ENCODE data around the gene COL6A6. TPM values are rescaled to one million over a fixed set of nuclear protein-coding genes. Genes with fewer than 3 reads are reported as not detected.

COL6A6 gene
- total RNA-seq (112 TPM), polyA plus RNA-seq (ENCODE audit: insufficient read depth in 1 of 8, insufficient read length in 8 of 8, low replicate concordance in 1 of 8) (100 to 1,000 TPM in 5 of 8 donors, 10 to 100 TPM in 3; 88.7 to 145 (median 111) TPM)
- long read RNA-seq, donor 1, partial matches to known transcripts = 51 of 51 reads
- long read RNA-seq, donor 1, other reads (novel, unspliced or antisense) = 0 of 51 reads
- long read RNA-seq, donor 2 = 0 reads
- long read RNA-seq, donor 3, partial matches to known transcripts = 108 of 108 reads
- long read RNA-seq, donor 3, other reads (novel, unspliced or antisense) = 0 of 108 reads
- long read RNA-seq, donor 4, partial matches to known transcripts = 18 of 18 reads
- long read RNA-seq, donor 4, other reads (novel, unspliced or antisense) = 0 of 18 reads
- long read RNA-seq, donor 5, partial matches to known transcripts = 183 of 192 reads
- long read RNA-seq, donor 5, other reads (novel, unspliced or antisense) = 9 of 192 reads
- long read RNA-seq, donor 6, partial matches to known transcripts = 59 of 59 reads
- long read RNA-seq, donor 6, other reads (novel, unspliced or antisense) = 0 of 59 reads
- long read RNA-seq, donor 7, partial matches to known transcripts = 43 of 48 reads
- long read RNA-seq, donor 7, other reads (novel, unspliced or antisense) = 5 of 48 reads
- long read RNA-seq, donor 8, partial matches to known transcripts = 42 of 47 reads
- long read RNA-seq, donor 8, other reads (novel, unspliced or antisense) = 5 of 47 reads
- long read RNA-seq, donor 9, partial matches to known transcripts = 69 of 76 reads
- long read RNA-seq, donor 9, other reads (novel, unspliced or antisense) = 7 of 76 reads
- long read RNA-seq, donor 10, partial matches to known transcripts = 124 of 124 reads
- long read RNA-seq, donor 10, other reads (novel, unspliced or antisense) = 0 of 124 reads
- long read RNA-seq, donor 11, partial matches to known transcripts = 60 of 60 reads
- long read RNA-seq, donor 11, other reads (novel, unspliced or antisense) = 0 of 60 reads

GRCh38 chr3:130516645-130517512, at the start of gene COL6A6:
TSS of gene COL6A6 (plus strand) at chr3:130517177. CDS start at chr3:130560365, 43,188 bp downstream.
- Histone ChIP-seq H3K9me3 (replicated peaks; ENCODE audit: control insufficient read depth, low read depth, low read length) (peaks cover 2% of the 10 kb centered on the region), H3K27me3 (ENCODE audit: control insufficient read depth, insufficient read depth, low read length) (peaks cover 16% of the 10 kb centered on the region), H3K36me3 (ENCODE audit: control insufficient read depth, insufficient read depth, low read length) (no peaks in the 10 kb centered on the region), H3K27ac (ENCODE audit: low read length) (peak within 1 kb of the TSS; percentile 87), H3K4me3 (ENCODE audit: low read length) (peak within 1 kb of the TSS; percentile 71), H3K4me1 (ENCODE audit: control insufficient read depth, insufficient read depth, low read length) (peaks cover 3% of the 10 kb centered on the region)
- peak; percentile 67 for DNase-seq
- under 1% methylated on average over 41 of the region's 58 CpGs for WGBS (ENCODE audit: insufficient coverage)

GRCh38 chr3:130468311-130468710, 48.7 kb upstream of the COL6A6 start:
- Histone ChIP-seq H3K4me3 (ENCODE audit: low read length) (no peak overlapping the region), H3K27me3 (ENCODE audit: control insufficient read depth, insufficient read depth, low read length) (no peaks in the 10 kb centered on the region), H3K9me3 (replicated peaks; ENCODE audit: control insufficient read depth, low read depth, low read length) (no peaks in the 10 kb centered on the region), H3K27ac (ENCODE audit: low read length) (no peak overlapping the region), H3K4me1 (ENCODE audit: control insufficient read depth, insufficient read depth, low read length) (peaks cover 4% of the 10 kb centered on the region), H3K36me3 (ENCODE audit: control insufficient read depth, insufficient read depth, low read length) (no peaks in the 10 kb centered on the region)
- DNase-seq = no peak
- WGBS (ENCODE audit: insufficient coverage) = 100% methylated on average over 1 of the region's 1 CpG

DNA sequence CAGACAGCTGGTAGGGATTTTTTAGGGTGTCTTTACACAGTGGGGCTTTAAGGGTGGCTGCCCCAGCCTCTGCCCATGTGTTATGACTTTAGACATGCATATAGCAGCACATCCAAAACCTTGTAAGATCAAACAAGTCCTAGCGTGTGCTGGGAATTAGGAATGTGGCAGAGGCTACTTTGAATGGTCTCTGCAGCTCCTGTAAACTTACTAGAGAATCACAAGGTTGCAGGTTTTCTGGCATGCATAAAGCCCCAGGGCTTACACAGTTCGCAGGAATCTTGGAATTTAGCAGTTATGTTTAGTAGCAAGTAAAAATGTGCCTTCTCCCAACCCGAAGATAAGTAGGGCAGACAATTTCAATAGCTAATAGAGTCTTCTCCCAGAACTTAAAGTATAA, 46.9 kb upstream of the COL6A6 start:
- Histone ChIP-seq H3K36me3 (ENCODE audit: control insufficient read depth, insufficient read depth, low read length) (no peaks in the 10 kb centered on the region), H3K27ac (ENCODE audit: low read length) (no peak overlapping the region), H3K9me3 (replicated peaks; ENCODE audit: control insufficient read depth, low read depth, low read length) (no peaks in the 10 kb centered on the region), H3K4me1 (ENCODE audit: control insufficient read depth, insufficient read depth, low read length) (peaks cover 4% of the 10 kb centered on the region), H3K27me3 (ENCODE audit: control insufficient read depth, insufficient read depth, low read length) (no peaks in the 10 kb centered on the region), H3K4me3 (ENCODE audit: low read length) (no peak overlapping the region)
- peak; percentile 67 for DNase-seq
- WGBS (ENCODE audit: insufficient coverage) = no CpG with 5 or more reads among the region's 3 CpGs

- 100% methylated on average over 1 of the region's 2 CpGs for whole genome bisulfite sequencing (ENCODE audit: insufficient coverage)
- Histone ChIP-seq H3K27me3 (ENCODE audit: control insufficient read depth, insufficient read depth, low read length) (no peaks in the 10 kb centered on the region), H3K4me1 (ENCODE audit: control insufficient read depth, insufficient read depth, low read length) (peaks cover 4% of the 10 kb centered on the region), H3K27ac (ENCODE audit: low read length) (no peak overlapping the region), H3K36me3 (ENCODE audit: control insufficient read depth, insufficient read depth, low read length) (no peaks in the 10 kb centered on the region), H3K4me3 (ENCODE audit: low read length) (no peak overlapping the region), H3K9me3 (replicated peaks; ENCODE audit: control insufficient read depth, low read depth, low read length) (no peaks in the 10 kb centered on the region)
- DNase-seq = no peak
Measured at GRCh38 chr3:130473416-130473815, 43.6 kb upstream of the COL6A6 start.

DNA sequence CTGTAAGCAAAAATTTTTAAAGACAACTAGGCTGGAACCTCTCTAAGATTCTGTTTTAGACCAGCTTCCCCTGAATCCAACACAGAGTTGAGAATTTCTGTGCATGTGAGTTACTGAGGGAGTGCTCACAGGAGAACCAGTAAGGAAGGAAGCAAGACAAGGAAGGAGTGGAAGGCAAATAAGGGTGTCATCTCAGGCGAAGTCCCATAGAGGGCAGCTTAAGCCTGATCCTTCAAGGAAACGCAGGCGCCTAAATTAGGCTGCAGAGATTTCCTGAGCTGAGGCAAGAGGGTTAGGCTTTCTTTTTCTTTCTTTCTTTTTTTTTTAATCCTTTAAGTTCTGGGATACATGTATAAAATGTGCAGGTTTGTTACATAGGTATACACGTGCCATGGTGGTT, 36.2 kb upstream of the COL6A6 start:
- no peaks in the 10 kb centered on the region for H3K4me1 ChIP-seq (ENCODE audit: control insufficient read depth, insufficient read depth, low read length)
- no peaks in the 10 kb centered on the region for H3K27me3 ChIP-seq (ENCODE audit: control insufficient read depth, insufficient read depth, low read length)
- H3K27ac ChIP-seq (ENCODE audit: low read length) = no peak overlapping the region
- DNase-seq = peak; percentile 93
- no CpG with 5 or more reads among the region's 4 CpGs for WGBS (ENCODE audit: insufficient coverage)
- no peaks in the 10 kb centered on the region for H3K9me3 ChIP-seq (replicated peaks; ENCODE audit: control insufficient read depth, low read depth, low read length)
- no peaks in the 10 kb centered on the region for H3K36me3 ChIP-seq (ENCODE audit: control insufficient read depth, insufficient read depth, low read length)
- no peak overlapping the region for H3K4me3 ChIP-seq (ENCODE audit: low read length)

DNA sequence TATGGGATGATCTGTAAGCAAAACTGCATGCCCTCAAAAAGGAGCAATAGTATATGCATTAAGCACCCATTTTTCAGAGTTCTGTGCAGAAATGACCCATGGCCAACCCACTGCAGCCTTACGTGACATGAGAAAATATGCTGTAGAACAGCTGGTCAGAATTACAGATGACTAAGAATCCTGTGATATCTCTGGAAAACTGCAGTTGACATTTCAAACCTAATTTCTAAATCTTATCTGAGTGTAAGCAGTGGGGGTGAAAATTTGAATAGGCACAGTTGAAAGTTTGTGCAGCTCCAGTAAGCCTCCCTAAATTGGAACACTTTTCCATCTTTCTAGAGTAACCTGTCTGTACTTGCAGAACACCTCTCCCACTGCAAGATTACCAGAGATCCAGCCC, 28.7 kb upstream of the COL6A6 start:
- no peaks in the 10 kb centered on the region for H3K36me3 ChIP-seq (ENCODE audit: control insufficient read depth, insufficient read depth, low read length)
- no peak overlapping the region for H3K27ac ChIP-seq (ENCODE audit: low read length)
- no peaks in the 10 kb centered on the region for H3K27me3 ChIP-seq (ENCODE audit: control insufficient read depth, insufficient read depth, low read length)
- peaks cover 4% of the 10 kb centered on the region for H3K4me1 ChIP-seq (ENCODE audit: control insufficient read depth, insufficient read depth, low read length)
- H3K9me3 ChIP-seq (replicated peaks; ENCODE audit: control insufficient read depth, low read depth, low read length) = no peaks in the 10 kb centered on the region
- no CpG with 5 or more reads among the region's 1 CpG for WGBS (ENCODE audit: insufficient coverage)
- no peak overlapping the region for H3K4me3 ChIP-seq (ENCODE audit: low read length)
- DNase-seq = no peak

DNA sequence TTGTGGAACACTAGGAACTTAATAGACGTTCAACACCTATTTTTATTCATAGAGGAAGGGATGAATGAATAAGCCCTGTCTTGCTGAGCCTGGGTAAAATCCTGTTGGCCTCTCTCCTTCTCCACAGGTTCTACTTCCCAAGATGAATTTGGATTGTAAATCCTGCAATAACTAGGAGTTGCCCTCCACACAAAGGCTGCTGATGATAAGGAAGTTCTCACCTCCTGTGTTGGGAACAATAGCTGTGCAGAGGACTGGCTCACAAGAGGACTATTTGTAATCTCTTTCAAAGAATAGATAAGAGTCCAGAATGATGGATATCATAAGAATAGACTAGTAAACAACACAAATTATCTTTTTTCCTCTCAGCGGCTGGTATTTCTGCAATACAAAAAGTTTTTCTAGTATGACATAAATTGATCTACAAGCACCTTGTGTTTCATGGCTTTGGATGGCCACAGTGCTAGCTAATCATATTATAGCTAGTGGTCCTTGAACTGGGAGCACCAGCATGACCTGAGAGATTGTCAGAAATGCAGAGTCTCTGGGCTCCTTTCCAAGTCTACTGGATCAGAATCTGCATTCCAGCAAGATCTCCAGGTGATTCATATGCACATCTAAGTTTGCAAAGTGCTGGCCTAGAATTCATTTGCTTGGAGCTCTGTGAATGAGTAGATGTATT, 28.1 kb upstream of the COL6A6 start:
- Histone ChIP-seq H3K27ac (ENCODE audit: low read length) (no peak overlapping the region), H3K27me3 (ENCODE audit: control insufficient read depth, insufficient read depth, low read length) (no peaks in the 10 kb centered on the region), H3K4me1 (ENCODE audit: control insufficient read depth, insufficient read depth, low read length) (peaks cover 4% of the 10 kb centered on the region), H3K9me3 (replicated peaks; ENCODE audit: control insufficient read depth, low read depth, low read length) (no peaks in the 10 kb centered on the region), H3K36me3 (ENCODE audit: control insufficient read depth, insufficient read depth, low read length) (no peaks in the 10 kb centered on the region), H3K4me3 (ENCODE audit: low read length) (no peak overlapping the region)
- WGBS (ENCODE audit: insufficient coverage) = no CpG with 5 or more reads among the region's 2 CpGs
- no peak for DNase-seq

DNA sequence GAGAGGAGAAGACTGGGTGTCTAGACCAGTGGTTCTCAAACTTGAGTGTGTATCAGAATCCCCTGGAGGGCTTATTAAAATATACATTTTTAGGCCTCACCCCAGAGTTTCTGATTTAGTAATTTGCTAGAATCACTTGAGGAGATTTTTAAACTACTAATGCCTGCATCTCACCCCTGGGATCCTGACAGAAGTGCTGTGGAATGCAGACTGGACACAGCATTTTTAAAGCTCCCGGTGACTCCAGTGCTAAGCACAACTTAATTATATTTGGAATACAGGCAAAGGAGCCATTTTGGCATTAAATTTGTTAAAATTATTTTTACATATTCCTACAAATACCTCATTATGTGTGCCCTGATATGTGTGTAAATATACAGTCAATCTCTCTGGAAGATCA, 26.7 kb upstream of the COL6A6 start:
- no CpG with 5 or more reads among the region's 1 CpG for WGBS (ENCODE audit: insufficient coverage)
- H3K4me3 ChIP-seq (ENCODE audit: low read length) = no peak overlapping the region
- DNase-seq = peak; percentile 83

GRCh38 chr3:130491431-130491830, 25.5 kb upstream of the COL6A6 start:
- Histone ChIP-seq H3K36me3 (ENCODE audit: control insufficient read depth, insufficient read depth, low read length) (no peaks in the 10 kb centered on the region), H3K4me1 (ENCODE audit: control insufficient read depth, insufficient read depth, low read length) (peaks cover 4% of the 10 kb centered on the region), H3K27ac (ENCODE audit: low read length) (no peak overlapping the region), H3K27me3 (ENCODE audit: control insufficient read depth, insufficient read depth, low read length) (no peaks in the 10 kb centered on the region), H3K9me3 (replicated peaks; ENCODE audit: control insufficient read depth, low read depth, low read length) (no peaks in the 10 kb centered on the region), H3K4me3 (ENCODE audit: low read length) (no peak overlapping the region)
- DNase-seq = no peak
- 89% methylated on average over 6 of the region's 6 CpGs for WGBS (ENCODE audit: insufficient coverage)

More for the DNA sequence above, 26.7 kb upstream of the COL6A6 start:
- Histone ChIP-seq H3K4me1 (ENCODE audit: control insufficient read depth, insufficient read depth, low read length) (peaks cover 4% of the 10 kb centered on the region), H3K36me3 (ENCODE audit: control insufficient read depth, insufficient read depth, low read length) (no peaks in the 10 kb centered on the region), H3K27me3 (ENCODE audit: control insufficient read depth, insufficient read depth, low read length) (no peaks in the 10 kb centered on the region), H3K27ac (ENCODE audit: low read length) (peak overlapping the region; percentile 38), H3K9me3 (replicated peaks; ENCODE audit: control insufficient read depth, low read depth, low read length) (no peaks in the 10 kb centered on the region)
